H1 (cell line): ENCODE data around the gene COL6A2. TPM values are rescaled to one million over a fixed set of nuclear protein-coding genes. Genes with fewer than 3 reads are reported as not detected.

Experiments
- CTCF ChIA-PET: fragments of 300-600 bp; sonication (Branson Sonifier 250); formaldehyde crosslinking; loops from one replicate; lab custom pipeline; 2021; ENCODE audit not compliant: partially characterized antibody; lab: Charles Lee
- POLR2A ChIA-PET: fragments of 300-600 bp; sonication (Branson Sonifier 250); formaldehyde crosslinking; loops from one replicate; lab custom pipeline; 2021; ENCODE audit warnings: inconsistent platforms; ENCODE audit not compliant: partially characterized antibody; lab: Charles Lee
- DNase-seq, 2 experiments: peaks; one replicate each; pipeline versions ENCODE4 v3.0.0 to v3.0.0-alpha.2; 2010 to 2022; ENCODE audit warnings: low spot score in 2 of 2, low read depth in 1 of 2, mixed read lengths in 1 of 2
- FAIRE-seq: peaks from 2 replicates; lab custom pipeline; 2011; peaks lifted over from hg19 to GRCh38; lab: Jason Lieb, UNC
- H2AFZ ChIP-seq: 2 replicates; pipeline ENCODE4 v1.8.1; 2012; ENCODE audit warnings: low read length, inconsistent platforms
- H2AK5ac ChIP-seq: 2 replicates; pipeline ENCODE4 v1.6.1; 2013; ENCODE audit warnings: low read depth, low read length
- H2BK120ac ChIP-seq: replicated peaks from 2 replicates; pipeline ENCODE3; 2013; ENCODE audit warnings: low read depth, low read length, inconsistent platforms
- H2BK12ac ChIP-seq: 2 replicates; pipeline ENCODE4 v1.6.1; 2013; ENCODE audit warnings: low read depth, low read length
- H2BK15ac ChIP-seq: 2 replicates; pipeline ENCODE4 v1.6.1; 2013; ENCODE audit warnings: low read length
- H2BK20ac ChIP-seq: 2 replicates; pipeline ENCODE4 v1.6.1; 2013; ENCODE audit warnings: low read length
- H2BK5ac ChIP-seq: 2 replicates; pipeline ENCODE4 v1.6.1; 2013; ENCODE audit warnings: low read depth, low read length
- H3K14ac ChIP-seq: 2 replicates; pipeline ENCODE4 v1.6.1; 2013; ENCODE audit warnings: inconsistent platforms; ENCODE audit not compliant: insufficient read length
- H3K18ac ChIP-seq: 2 replicates; pipeline ENCODE4 v1.6.1; 2013; ENCODE audit warnings: low read length; ENCODE audit errors: extremely low read depth
- H3K23ac ChIP-seq: 2 replicates; pipeline ENCODE4 v1.6.1; 2013; ENCODE audit warnings: inconsistent platforms; ENCODE audit not compliant: insufficient read length
- H3K23me2 ChIP-seq: 2 replicates; pipeline ENCODE4 v1.6.1; 2013; ENCODE audit warnings: low read depth, low read length
- H3K27ac ChIP-seq: 2 replicates; pipeline ENCODE4 v1.6.1; 2011; ENCODE audit warnings: low read depth, low read length, inconsistent platforms
- H3K27me3 ChIP-seq, 4 experiments: replicated peaks in 1 of 4; 1 replicate in 1 of 4; 2 replicates in 3 of 4; pipeline versions ENCODE4 v1.6.1 to v1.8.1; 2011 to 2013; ENCODE audit warnings: low read length in 3 of 4, mild to moderate bottlenecking in 3 of 4, inconsistent platforms in 2 of 4, mixed read lengths in 2 of 4, moderate library complexity in 1 of 4; ENCODE audit not compliant: control insufficient read depth in 3 of 4, insufficient read depth in 3 of 4; ENCODE audit errors: extremely low read depth in 1 of 4
- H3K36me3 ChIP-seq, 4 experiments: 2 replicates each; pipeline versions ENCODE4 v1.6.1 to v1.8.1; 2011 to 2013; ENCODE audit warnings: mild to moderate bottlenecking in 4 of 4, low read length in 3 of 4, moderate library complexity in 2 of 4, control low read depth in 1 of 4, inconsistent platforms in 1 of 4; ENCODE audit not compliant: insufficient read depth in 4 of 4, control insufficient read depth in 2 of 4
- H3K4ac ChIP-seq: replicated peaks from 2 replicates; pipeline ENCODE3; 2013; ENCODE audit warnings: low read length, low read depth, mixed read lengths, inconsistent platforms; ENCODE audit not compliant: insufficient read length
- H3K4me1 ChIP-seq, 4 experiments: replicated peaks in 1 of 4; 1 replicate in 1 of 4; 2 replicates in 3 of 4; pipeline versions ENCODE4 v1.6.1 to v1.8.1; 2011 to 2013; ENCODE audit warnings: low read length in 3 of 4, inconsistent platforms in 2 of 4, mixed read lengths in 1 of 4; ENCODE audit not compliant: insufficient read depth in 4 of 4, control insufficient read depth in 3 of 4
- H3K4me2 ChIP-seq, 2 experiments: 2 replicates each; pipeline versions ENCODE4 v1.6.1 to v1.8.1; 2011 to 2013; ENCODE audit warnings: low read depth in 2 of 2, low read length in 2 of 2, control low read depth in 1 of 2, inconsistent platforms in 1 of 2, mild to moderate bottlenecking in 1 of 2; ENCODE audit not compliant: insufficient read depth in 1 of 2
- H3K4me3 ChIP-seq, 4 experiments: fragments of 200-600, 300-600 bp in 1 of 4; sonication (generic), shearing (Covaris generic), sonication (Bioruptor Twin) in 1 of 4; 2 replicates each; pipeline versions ENCODE4 v1.5.1 to v1.8.1; 2011 to 2016; ENCODE audit warnings: low read length in 4 of 4, low read depth in 3 of 4, control low read depth in 2 of 4, inconsistent platforms in 2 of 4, mild to moderate bottlenecking in 2 of 4, mixed read lengths in 1 of 4, moderate library complexity in 1 of 4; ENCODE audit not compliant: insufficient read depth in 2 of 4; ENCODE audit errors: extremely low read depth in 1 of 4
- H3K56ac ChIP-seq: replicated peaks from 2 replicates; pipeline ENCODE3; 2013; ENCODE audit warnings: low read depth, mild to moderate bottlenecking, mixed read lengths, low read length, inconsistent platforms; ENCODE audit not compliant: insufficient read length
- H3K79me1 ChIP-seq: 2 replicates; pipeline ENCODE4 v1.6.1; 2013; ENCODE audit warnings: low read depth, low read length, control low read depth
- H3K79me2 ChIP-seq, 2 experiments: 2 replicates each; pipeline versions ENCODE4 v1.6.1 to v1.8.1; 2012 to 2013; ENCODE audit warnings: low read length in 2 of 2, mild to moderate bottlenecking in 2 of 2, inconsistent platforms in 1 of 2; ENCODE audit not compliant: insufficient read depth in 2 of 2, control insufficient read depth in 1 of 2
- H3K9ac ChIP-seq, 4 experiments: replicated peaks in 1 of 4; 1 replicate in 1 of 4; 2 replicates in 3 of 4; pipeline versions ENCODE4 v1.6.1 to v1.8.1; 2011 to 2013; ENCODE audit warnings: low read depth in 3 of 4, low read length in 3 of 4, control low read depth in 2 of 4, mild to moderate bottlenecking in 2 of 4, moderate library complexity in 2 of 4, inconsistent platforms in 1 of 4; ENCODE audit errors: extremely low read depth in 1 of 4
- H3K9me3 ChIP-seq, 2 experiments: 2 replicates each; pipeline versions ENCODE4 v1.6.1 to v1.8.1; 2012 to 2013; ENCODE audit warnings: mild to moderate bottlenecking in 2 of 2, moderate library complexity in 2 of 2, control low read depth in 1 of 2, inconsistent platforms in 1 of 2, low read depth in 1 of 2, low read length in 1 of 2, mixed read lengths in 1 of 2; ENCODE audit not compliant: insufficient read depth in 2 of 2
- H4K20me1 ChIP-seq, 2 experiments: replicated peaks in 1 of 2; 2 replicates each; pipeline versions ENCODE3 to v1.8.1; 2011 to 2013; ENCODE audit warnings: inconsistent platforms in 2 of 2, low read length in 2 of 2, mild to moderate bottlenecking in 1 of 2; ENCODE audit not compliant: insufficient read depth in 2 of 2, control insufficient read depth in 1 of 2
- H4K5ac ChIP-seq: 2 replicates; pipeline ENCODE4 v1.6.1; 2013; ENCODE audit warnings: low read length, low read depth, mixed read lengths, inconsistent platforms; ENCODE audit not compliant: insufficient read length
- H4K8ac ChIP-seq: 2 replicates; pipeline ENCODE4 v1.8.0; 2013; ENCODE audit warnings: mild to moderate bottlenecking, moderate library complexity, low read length, inconsistent platforms; ENCODE audit not compliant: insufficient read depth; ENCODE audit errors: extremely low read depth
- H4K91ac ChIP-seq: replicated peaks from 2 replicates; pipeline ENCODE3; 2013; ENCODE audit warnings: low read length, mixed read lengths, inconsistent platforms; ENCODE audit not compliant: insufficient read length
- ASH2L ChIP-seq: fragments of 200-600, 300-600 bp; sonication (generic); IDR thresholded peaks from one replicate; pipeline ENCODE4 v1.7.1; 2017; ENCODE audit warnings: low read length
- BACH1 ChIP-seq: IDR thresholded peaks from 2 replicates; pipeline ENCODE4 v1.6.1; 2012; ENCODE audit warnings: low read length, improper control_type of control experiment
- CEBPB ChIP-seq: IDR thresholded peaks from 2 replicates; pipeline ENCODE4 v1.6.1; 2012; ENCODE audit warnings: low read depth, low read length
- CTBP2 ChIP-seq: IDR thresholded peaks from 2 replicates; pipeline ENCODE4 v1.7.0; 2011; ENCODE audit warnings: borderline replicate concordance, mild to moderate bottlenecking, moderate library complexity, mixed read lengths, low read length; ENCODE audit not compliant: insufficient read depth, insufficient read length
- CTCF ChIP-seq, 3 experiments: IDR thresholded peaks; 1 replicate in 2 of 3; 2 replicates in 1 of 3; pipeline versions ENCODE4 v1.5.1 to v1.6.1; 2011; ENCODE audit warnings: low read length in 3 of 3, mild to moderate bottlenecking in 3 of 3, inconsistent platforms in 2 of 3, low read depth in 1 of 3, moderate library complexity in 1 of 3; ENCODE audit not compliant: insufficient read depth in 1 of 3; ENCODE audit errors: control extremely low read depth in 1 of 3
- MAX ChIP-seq: IDR thresholded peaks from 2 replicates; pipeline ENCODE4 v1.6.1; 2012; ENCODE audit warnings: inconsistent platforms
- NRF1 ChIP-seq: IDR thresholded peaks from 2 replicates; pipeline ENCODE4 v1.6.1; 2011; ENCODE audit warnings: mild to moderate bottlenecking, low read depth, low read length, improper control_type of control experiment
- POLR2AphosphoS5 ChIP-seq: IDR thresholded peaks from 2 replicates; pipeline ENCODE4 v1.6.1; 2011; ENCODE audit warnings: low read depth, low read length
- SIN3A ChIP-seq, 2 experiments: IDR thresholded peaks in 1 of 2; conservative IDR thresholded peaks in 1 of 2; 2 replicates each; pipeline ENCODE4 v1.6.1; 2011 to 2012; ENCODE audit warnings: low read length in 2 of 2, improper control_type of control experiment in 1 of 2, low read depth in 1 of 2, mild to moderate bottlenecking in 1 of 2
- SUZ12 ChIP-seq: fragments of 200-600 bp; sonication (generic); IDR thresholded peaks from 2 replicates; pipeline ENCODE4 v1.6.1; 2012; ENCODE audit warnings: mild to moderate bottlenecking, inconsistent platforms, low read length, moderate library complexity, mixed read lengths
- WGBS, 2 experiments: shearing (Covaris generic) in 1 of 2; methylation state at CpG; one replicate each; pipeline versions ENCODE4 v1.1.6 to v1.1.7; 2013 to 2015; ENCODE audit warnings: low lambda C conversion rate in 2 of 2, mixed read lengths in 2 of 2, inconsistent platforms in 1 of 2, low coverage in 1 of 2, missing lambda C conversion rate in 1 of 2; ENCODE audit not compliant: insufficient replicate concordance in 2 of 2, insufficient coverage in 1 of 2, insufficient read length in 1 of 2; ENCODE audit errors: extremely low coverage in 1 of 2, missing lambda C conversion rate in 1 of 2; 5-methylcytosine and 5-hydroxymethylcytosine counted together
- polyA plus RNA-seq, 7 experiments: library from polyadenylated mRNA; depleted of rRNA in 3 of 7; stranded (reverse) in 5 of 7; unstranded in 2 of 7; fragments of >200 nt in 5 of 7; fragments of 200-250 nt in 2 of 7; gene quantifications; 1 replicate in 5 of 7; 2 replicates in 1 of 7; 4 replicates in 1 of 7; pipeline versions ENCODE4 v1.2.1 to v1.2.3, GENCODE V29; 2011 to 2013; ENCODE audit warnings: missing spikeins in 2 of 7, mixed read lengths in 2 of 7
- total RNA-seq: library from RNA; stranded (reverse); fragmentation: NEBNext Ultra II Directional; extraction: Animal tissue kit (Norgen Biotek cat#: 25700); gene quantifications from 2 replicates; pipeline ENCODE4 v1.2.1, GENCODE V29; 2021

COL6A2 gene
- total and polyA plus RNA-seq, 2 of the 8 experiments (the other 6 are each of a cell fraction or from before 2014, with no cell fraction given), result 60.1 to 62.7 TPM

- peak in 1 of 2 experiments; percentile 41 for DNase-seq
- no peak overlapping the region for H2BK20ac ChIP-seq
- H3K79me2 ChIP-seq, result no peaks in the 10 kb centered on the region
- H3K4ac ChIP-seq, result no peak overlapping the region
- H2BK12ac ChIP-seq, result no peak overlapping the region
- H3K27me3 ChIP-seq, result no peaks in the 10 kb centered on the region
- no peak overlapping the region for H3K9ac ChIP-seq
- no peak overlapping the region for H3K14ac ChIP-seq
- no peak overlapping the region for H4K91ac ChIP-seq
- no peak overlapping the region for H2BK120ac ChIP-seq
- peaks cover 0 to 9% of the 10 kb centered on the region in 2 experiments for H4K20me1 ChIP-seq
- WGBS, 2 experiments, result 96% methylated on average over 12 of the region's 12 CpGs; no CpG with 5 or more reads in 1 of the 2 experiments
- CTCF ChIA-PET, result no interaction called here
- H4K8ac ChIP-seq, result no peak overlapping the region
- H3K23me2 ChIP-seq, result peaks cover 7% of the 10 kb centered on the region; the same call in 1 of the 2 replicates
- no peak for FAIRE-seq
- no peak overlapping the region for H4K5ac ChIP-seq
- no peaks in the 10 kb centered on the region for H3K4me1 ChIP-seq
- no peaks in the 10 kb centered on the region for H3K79me1 ChIP-seq
- H2BK5ac ChIP-seq, result no peak overlapping the region
- H3K9me3 ChIP-seq, result peaks cover 0 to 4% of the 10 kb centered on the region in 2 experiments; a peak in 2 of 4 replicates
- H3K56ac ChIP-seq, result no peak overlapping the region
- POLR2A ChIA-PET, result no interaction called here
- H3K4me2 ChIP-seq, result no peak overlapping the region
- no peak overlapping the region for H2AFZ ChIP-seq
- no peak overlapping the region for H3K18ac ChIP-seq
- peaks cover 0 to 15% (median 2%) of the 10 kb centered on the region in 4 experiments; a peak in 3 of 8 replicates for H3K36me3 ChIP-seq
- no peak overlapping the region for H2AK5ac ChIP-seq
- no peak overlapping the region for H3K4me3 ChIP-seq
- H3K27ac ChIP-seq, result no peak overlapping the region
- H3K23ac ChIP-seq, result no peak overlapping the region
- no peak overlapping the region for H2BK15ac ChIP-seq
- TF ChIP-seq SUZ12 (no peak), CTCF (IDR thresholded peaks at IDR 0.05; ENCODE audit: control extremely low read depth in 1 of 3, insufficient read depth in 1 of 3, low read depth in 1 of 3, low read length in 3 of 3) (no peak), NRF1 (no peak), SIN3A (conservative IDR thresholded peaks at IDR 0.05 in 1 of 2, IDR thresholded peaks at IDR 0.05 in 1 of 2; ENCODE audit: low read depth in 1 of 2, low read length in 2 of 2) (no peak), CTBP2 (no peak), POLR2AphosphoS5 (no peak), CEBPB (no peak), BACH1 (no peak), MAX (no peak), ASH2L (no peak)
Observed at GRCh38 chr21:46119144-46119636, 21.3 kb downstream of the COL6A2 start.
